ENCODE measurements around the gene MRPS27.

Gene MRPS27

GRCh38 chr5:72290356-72291133, 29.5 kb downstream of the MRPS27 start:
- DNase-seq (ENCODE audit: low read depth) = no peak

- no peak for DNase-seq (ENCODE audit: low read depth)
Measured at GRCh38 chr5:72288924-72289323, 31.1 kb downstream of the MRPS27 start.

GRCh38 chr5:72286798-72287197, 33.2 kb downstream of the MRPS27 start:
- no peak for DNase-seq (ENCODE audit: low read depth)

GRCh38 chr5:72285424-72285821, 34.6 kb downstream of the MRPS27 start:
- no peak for DNase-seq (ENCODE audit: low read depth)

GRCh38 chr5:72284559-72285423, 35.2 kb downstream of the MRPS27 start:
- no peak for DNase-seq (ENCODE audit: low read depth)

GRCh38 chr5:72283358-72283757, 36.7 kb downstream of the MRPS27 start:
- no peak for DNase-seq (ENCODE audit: low read depth)

- DNase-seq (ENCODE audit: low read depth) = no peak
Measured at GRCh38 chr5:72282878-72283277, 37.2 kb downstream of the MRPS27 start.

GRCh38 chr5:72281764-72282499, 38.1 kb downstream of the MRPS27 start:
- DNase-seq (ENCODE audit: low read depth) = peak; percentile 45

- DNase-seq (ENCODE audit: low read depth) = no peak
Measured at GRCh38 chr5:72281430-72281763, 38.6 kb downstream of the MRPS27 start.

- DNase-seq (ENCODE audit: low read depth) = peak; percentile 63
Measured at GRCh38 chr5:72280581-72281069, 39.4 kb downstream of the MRPS27 start.

- DNase-seq (ENCODE audit: low read depth) = no peak
Measured at GRCh38 chr5:72276219-72276752, 43.8 kb downstream of the MRPS27 start.

- DNase-seq (ENCODE audit: low read depth) = no peak
Measured at GRCh38 chr5:72273547-72273946, 46.5 kb downstream of the MRPS27 start.

GRCh38 chr5:72272398-72272797, 47.6 kb downstream of the MRPS27 start:
- DNase-seq (ENCODE audit: low read depth) = no peak

- DNase-seq (ENCODE audit: low read depth) = no peak
Measured at GRCh38 chr5:72271702-72272101, 48.3 kb downstream of the MRPS27 start.

GRCh38 chr5:72270037-72270436, 50.0 kb downstream of the MRPS27 start:
- no peak for DNase-seq (ENCODE audit: low read depth)

GRCh38 chr5:72269411-72269780, 50.6 kb downstream of the MRPS27 start:
- DNase-seq (ENCODE audit: low read depth) = no peak

- DNase-seq (ENCODE audit: low read depth) = peak; percentile 80
Measured at GRCh38 chr5:72268753-72269410, 51.2 kb downstream of the MRPS27 start.

- DNase-seq (ENCODE audit: low read depth) = no peak
Measured at GRCh38 chr5:72268260-72268659, 51.8 kb downstream of the MRPS27 start.

- DNase-seq (ENCODE audit: low read depth) = no peak
Measured at GRCh38 chr5:72267685-72268084, 52.4 kb downstream of the MRPS27 start.

GRCh38 chr5:72266862-72267261, 53.2 kb downstream of the MRPS27 start:
- no peak for DNase-seq (ENCODE audit: low read depth)

- DNase-seq (ENCODE audit: low read depth) = no peak
Measured at GRCh38 chr5:72265032-72265877, 54.8 kb downstream of the MRPS27 start.
